NCI-H1417 treated with DMSO at 0.1 percent for 48 hours (cell line): ENCODE measurements around the gene C1orf226.
"Not testable (repeated sequence)": the region's sequence is repeated elsewhere in the genome, so short reads cannot be mapped to it uniquely, and the experiment has no call there.

Experiments used
- DNase-seq: peaks from one replicate; lab custom pipeline; 2025; lab: John Stamatoyannopoulos, UW

The C1orf226 gene

DNA sequence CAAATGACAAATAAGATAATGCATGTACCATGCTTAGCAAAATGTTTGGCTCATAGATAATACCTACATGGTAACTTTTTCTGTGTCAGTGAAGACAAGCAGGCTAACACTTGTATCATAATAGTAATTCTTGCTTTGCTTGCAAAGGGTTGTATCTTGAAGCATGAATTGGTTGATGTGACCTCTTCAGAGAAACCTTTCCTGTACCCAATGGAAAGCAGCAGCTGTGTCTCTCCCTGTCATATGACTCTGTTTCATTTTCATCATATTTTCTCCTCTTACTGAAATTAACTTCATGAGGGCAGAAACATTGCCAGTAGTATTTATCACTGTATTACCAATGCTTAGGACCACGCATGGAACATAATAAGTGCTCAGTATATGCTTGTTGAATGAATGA, 26.0 kb downstream of the C1orf226 start:
- no peak for DNase-seq

GRCh38 chr1:162412002-162412401, 30.5 kb downstream of the C1orf226 start, which contains the start of gene SH2D1B:
SH2D1B (minus strand) TSS chr1:162412136; CDS start chr1:162412016, 120 bp downstream.
- DNase-seq = no peak

- DNase-seq = no peak
These were observed 34.7 kb downstream of the C1orf226 start for GRCh38 chr1:162416215-162416614.

DNA sequence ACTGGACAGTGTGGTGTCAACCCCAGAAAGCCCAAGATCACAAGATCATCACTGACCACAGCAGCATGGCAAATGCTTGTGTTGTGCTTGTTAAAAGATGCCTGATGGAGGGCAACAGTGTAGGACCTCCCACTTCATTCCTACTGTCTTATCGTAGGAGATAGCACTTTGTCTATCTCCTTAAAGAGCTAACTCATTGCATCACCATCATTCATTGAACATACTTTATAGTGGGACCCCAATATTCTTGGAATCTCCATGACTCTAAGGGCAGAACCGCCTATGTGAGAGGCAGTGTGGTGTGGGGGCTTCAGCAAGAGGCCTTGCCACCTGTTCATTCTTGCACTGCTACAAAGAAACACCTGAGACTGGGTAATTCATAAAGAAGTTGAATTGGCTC, 35.4 kb downstream of the C1orf226 start:
- no peak for DNase-seq

GRCh38 chr1:162417650-162418049, 36.1 kb downstream of the C1orf226 start:
- no peak for DNase-seq

DNA sequence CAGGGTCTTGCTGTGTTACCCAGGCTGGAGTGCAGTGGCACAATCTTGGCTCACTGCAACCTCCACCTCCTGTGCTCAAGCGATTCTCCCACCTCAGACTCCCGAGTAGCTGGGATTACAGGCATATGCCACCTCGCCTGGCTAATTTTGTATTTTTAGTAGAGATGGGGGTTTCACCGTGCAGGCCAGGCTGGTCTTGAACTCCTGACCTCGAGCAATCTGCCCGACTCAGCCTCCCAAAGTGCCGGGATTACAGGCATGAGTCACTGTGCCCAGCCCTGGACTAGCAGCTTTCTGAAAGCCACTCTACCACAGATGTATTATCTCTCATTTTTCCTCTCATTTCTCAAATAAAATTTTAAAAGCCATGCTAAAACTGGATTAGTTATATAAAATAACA, 37.1 kb downstream of the C1orf226 start:
- DNase-seq = not testable (repeated sequence)

DNA sequence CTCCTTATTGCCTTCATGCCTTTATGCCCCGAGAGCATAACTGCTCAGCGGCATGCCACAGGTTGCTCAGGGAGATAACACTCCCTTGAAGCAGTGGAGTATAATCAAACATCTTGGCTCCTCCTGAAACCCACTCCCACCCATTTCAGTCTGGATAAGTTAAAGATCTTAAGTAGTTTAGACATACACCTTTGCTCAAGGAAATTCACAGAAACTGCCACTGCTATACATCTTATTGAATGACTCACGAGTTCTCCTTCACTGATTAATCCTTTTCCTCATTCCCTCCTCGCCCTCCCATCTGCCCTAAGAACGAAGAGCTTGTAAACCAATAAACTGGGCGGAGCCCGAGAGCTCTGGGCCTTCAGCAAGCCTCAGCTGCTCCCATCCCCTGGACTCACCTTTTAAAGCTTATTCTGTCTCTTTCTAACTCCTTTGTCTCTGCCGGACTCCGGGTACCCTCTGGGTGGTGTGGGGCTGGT, 38.0 kb downstream of the C1orf226 start:
- not testable (repeated sequence) for DNase-seq

GRCh38 chr1:162420120-162420519, 38.6 kb downstream of the C1orf226 start:
- no peak for DNase-seq

DNA sequence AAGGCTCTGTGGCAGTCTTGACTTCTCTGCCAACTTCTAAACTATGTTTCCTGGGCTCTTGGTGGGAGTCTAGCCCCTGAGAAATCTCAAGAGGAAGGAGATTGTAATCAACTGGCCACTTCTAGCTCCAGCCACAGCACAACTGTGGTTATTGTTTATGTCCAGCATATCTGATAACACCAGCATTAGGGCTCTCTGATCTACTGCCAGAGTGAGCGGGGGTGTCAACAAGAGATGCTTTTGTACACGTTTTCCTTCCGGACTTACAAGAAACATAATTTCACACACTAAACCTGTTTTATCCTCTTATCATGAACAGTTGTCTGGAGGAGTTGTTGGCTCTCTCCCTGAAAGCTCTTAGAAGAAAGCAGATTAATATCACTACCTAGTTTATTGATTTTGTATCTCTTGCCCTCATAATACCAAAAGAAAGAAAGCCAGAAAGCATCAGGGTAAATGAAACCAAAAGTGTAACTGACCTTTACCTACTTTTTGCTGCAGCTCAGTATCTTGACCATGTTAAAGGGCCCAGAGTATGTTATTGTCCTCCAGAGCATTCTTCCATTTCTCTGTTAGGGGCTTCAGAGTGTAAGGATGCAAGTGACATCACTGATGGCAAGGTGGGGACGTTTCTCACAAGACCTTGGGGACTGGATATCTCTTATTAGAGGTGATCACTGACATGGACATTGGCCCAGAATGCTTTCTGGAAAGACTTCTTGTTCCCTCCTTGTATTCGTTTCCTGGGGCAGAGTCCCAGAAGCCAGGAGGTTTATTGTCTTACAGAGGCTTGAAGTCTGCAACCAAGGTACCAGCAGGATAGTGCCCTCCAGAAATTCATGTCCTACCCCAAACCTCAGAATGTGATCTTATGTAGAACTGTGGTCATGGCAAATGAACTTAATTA, 40.0 kb downstream of the C1orf226 start:
- DNase-seq = no peak

GRCh38 chr1:162422662-162423375, 41.3 kb downstream of the C1orf226 start:
- no peak for DNase-seq

DNA sequence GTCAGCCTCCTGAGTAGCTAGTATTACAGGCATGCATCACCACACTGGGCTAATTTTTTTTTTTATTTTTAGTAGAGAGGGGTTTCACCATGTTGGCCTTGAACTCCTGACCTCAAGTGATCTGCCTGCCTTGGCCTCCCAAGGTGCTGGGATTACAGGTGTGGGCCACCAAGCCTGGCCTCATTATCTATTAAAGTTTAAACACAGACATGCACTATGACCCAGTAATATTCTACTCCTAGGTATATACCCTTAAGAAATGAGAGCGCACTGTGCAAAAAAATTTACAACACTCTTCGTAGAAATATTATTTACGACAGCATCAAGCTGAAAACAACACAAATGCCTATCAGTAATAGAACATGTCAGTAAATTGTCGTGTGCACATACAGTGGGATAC, 49.1 kb downstream of the C1orf226 start:
- DNase-seq = no peak

DNA sequence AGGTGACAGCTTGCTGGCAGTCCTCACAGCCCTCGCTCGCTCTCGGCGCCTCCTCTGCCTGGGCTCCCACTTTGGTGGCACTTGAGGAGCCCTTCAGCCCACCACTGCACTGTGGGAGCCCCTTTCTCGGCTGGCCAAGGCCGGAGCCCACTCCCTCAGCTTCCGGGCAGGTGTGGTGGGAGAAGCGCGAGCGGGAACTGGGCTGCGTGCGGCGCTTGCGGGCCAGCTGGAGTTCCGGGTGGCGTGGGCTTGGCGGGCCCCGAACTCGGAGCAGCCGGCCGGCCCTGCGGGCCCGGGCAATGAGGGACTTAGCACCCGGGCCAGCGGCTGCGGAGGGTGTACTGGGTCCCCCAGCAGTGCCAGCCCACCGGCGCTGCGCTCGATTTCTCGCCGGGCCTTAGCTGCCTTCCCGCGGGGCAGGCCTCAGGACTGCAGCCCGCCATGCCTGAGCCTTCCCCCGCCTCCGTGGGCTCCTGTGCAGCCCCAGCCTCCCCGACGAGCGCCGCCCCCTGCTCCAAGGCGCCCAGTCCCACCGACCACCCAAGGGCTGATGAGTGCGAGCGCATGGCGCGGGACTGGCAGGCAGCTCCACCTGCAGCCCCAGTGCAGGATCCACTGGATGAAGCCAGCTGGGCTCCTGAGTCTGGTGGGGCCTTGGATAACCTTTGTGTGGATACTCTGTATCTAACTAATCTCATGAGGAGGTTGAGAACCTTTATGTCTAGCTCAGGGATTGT, 51.6 kb downstream of the C1orf226 start:
- DNase-seq = not testable (repeated sequence)
